Hepatocyte (in vitro differentiated cells): ENCODE results near the gene IGBP1. TPM values are rescaled to one million over a fixed set of nuclear protein-coding genes. Genes with fewer than 3 reads are reported as not detected.

Experiments
- DNase-seq: peaks from one replicate; pipeline ENCODE4 v3.0.0-alpha.2; 2016; ENCODE audit warnings: low spot score
- H2AFZ ChIP-seq: fragments of 200-600 bp; sonication (generic); 2 replicates; pipeline ENCODE4 v1.6.0; 2016; ENCODE audit warnings: antibody characterized with exemption, mild to moderate bottlenecking
- H3K27ac ChIP-seq: fragments of 200-600 bp; sonication (generic); 2 replicates; pipeline ENCODE4 v1.5.1; 2016; ENCODE audit warnings: mild to moderate bottlenecking
- H3K27me3 ChIP-seq: fragments of 200-600 bp; sonication (generic); 2 replicates; pipeline ENCODE4 v1.6.1; 2016
- H3K36me3 ChIP-seq: fragments of 200-600 bp; sonication (generic); replicated peaks from 2 replicates; pipeline ENCODE4 v1.5.1; 2016; ENCODE audit warnings: low read depth; ENCODE audit not compliant: insufficient read depth
- H3K4me1 ChIP-seq: fragments of 200-600 bp; sonication (generic); 2 replicates; pipeline ENCODE4 v1.5.1; 2016; ENCODE audit warnings: mild to moderate bottlenecking, moderate library complexity; ENCODE audit not compliant: insufficient read depth
- H3K4me2 ChIP-seq: fragments of 200-600 bp; sonication (generic); 2 replicates; pipeline ENCODE4 v1.6.0; 2016
- H3K4me3 ChIP-seq: fragments of 200-600 bp; sonication (generic); 2 replicates; pipeline ENCODE4 v1.5.1; 2016; ENCODE audit warnings: mild to moderate bottlenecking
- H3K79me2 ChIP-seq: fragments of 200-600 bp; sonication (generic); 2 replicates; pipeline ENCODE4 v1.6.0; 2017; ENCODE audit warnings: mild to moderate bottlenecking
- H3K9me2 ChIP-seq: fragments of 200-600 bp; sonication (generic); replicated peaks from 2 replicates; pipeline ENCODE4 v1.6.0; 2017; ENCODE audit warnings: mild to moderate bottlenecking; ENCODE audit not compliant: insufficient read depth
- H3K9me3 ChIP-seq: fragments of 200-600 bp; sonication (generic); 2 replicates; pipeline ENCODE4 v1.5.1; 2016; ENCODE audit warnings: low read depth, mild to moderate bottlenecking
- H4K20me1 ChIP-seq: fragments of 200-600 bp; sonication (generic); 2 replicates; pipeline ENCODE4 v1.6.0; 2016; ENCODE audit warnings: mild to moderate bottlenecking; ENCODE audit not compliant: insufficient read depth, poor library complexity, severe bottlenecking
- CTCF ChIP-seq: fragments of 200-600 bp; sonication (generic); IDR thresholded peaks from 2 replicates; pipeline ENCODE4 v1.5.1; 2016; ENCODE audit warnings: antibody characterized with exemption, mild to moderate bottlenecking; ENCODE audit not compliant: poor library complexity
- EZH2 ChIP-seq: fragments of 200-600 bp; sonication (generic); IDR thresholded peaks from 2 replicates; pipeline ENCODE4 v1.6.1; 2016; ENCODE audit warnings: antibody characterized with exemption, mild to moderate bottlenecking, borderline replicate concordance
- EZH2phosphoT487 ChIP-seq: fragments of 200-600 bp; sonication (generic); IDR thresholded peaks from one replicate; pipeline ENCODE4 v1.6.1; 2018; ENCODE audit warnings: antibody characterized with exemption, mild to moderate bottlenecking, low read depth, moderate library complexity; ENCODE audit not compliant: unreplicated experiment, severe bottlenecking
- WGBS: methylation state at CpG from one replicate; pipeline ENCODE4 v1.1.6; 2016; ENCODE audit warnings: low lambda C conversion rate; ENCODE audit errors: missing lambda C conversion rate; 5-methylcytosine and 5-hydroxymethylcytosine counted together
- polyA plus RNA-seq: library from polyadenylated mRNA; unstranded; fragments of >200 nt; fragmentation: Nextera tagmentation; extraction: Ambion mirVana; gene quantifications from 2 replicates; pipeline ENCODE4 v1.2.1, GENCODE V29; 2016
- total RNA-seq: library from RNA; depleted of rRNA; stranded (reverse); fragments of >200 nt; gene quantifications from 2 replicates; pipeline ENCODE4 v1.2.3, GENCODE V29; 2014

Gene IGBP1
- total and polyA plus RNA-seq, 2 experiments from 2014 or later: 26.8 to 61.6 TPM

- no peak for TF ChIP-seq CTCF
- TF ChIP-seq EZH2: no peak
- no peak for TF ChIP-seq EZH2phosphoT487
- H3K4me3 ChIP-seq: peak overlapping the region; percentile 54
These were observed 357 bp upstream of the IGBP1 start for GRCh38 chrX:70132877-70133302.

GRCh38 chrX:70134116-70134477, 850 bp downstream of the IGBP1 start:
- WGBS: 53% methylated on average over 12 of the region's 12 CpGs
- peak; percentile 32 for DNase-seq
- Histone ChIP-seq H3K9me3 (no peaks in the 10 kb centered on the region), H3K27ac (peak overlapping the region; percentile 93), H2AFZ (peak overlapping the region; percentile 77), H3K27me3 (no peaks in the 10 kb centered on the region), H3K9me2 (no peaks in the 10 kb centered on the region), H4K20me1 (no peaks in the 10 kb centered on the region), H3K36me3 (no peaks in the 10 kb centered on the region), H3K4me1 (peaks cover 6% of the 10 kb centered on the region), H3K79me2 (peaks cover 15% of the 10 kb centered on the region), H3K4me3 (peak overlapping the region; percentile 22), H3K4me2 (peak overlapping the region; percentile 80)
- no peak for TF ChIP-seq EZH2
- TF ChIP-seq CTCF: no peak
- no peak for TF ChIP-seq EZH2phosphoT487

More at GRCh38 chrX:70132877-70133302, 357 bp upstream of the IGBP1 start:
- Histone ChIP-seq H3K9me3 (no peaks in the 10 kb centered on the region), H3K4me1 (peaks cover 6% of the 10 kb centered on the region), H4K20me1 (no peaks in the 10 kb centered on the region), H2AFZ (peak overlapping the region; percentile 93), H3K27ac (peak overlapping the region; percentile 27), H3K27me3 (no peaks in the 10 kb centered on the region), H3K79me2 (peaks cover 15% of the 10 kb centered on the region), H3K36me3 (no peaks in the 10 kb centered on the region), H3K4me2 (peak overlapping the region; percentile 77), H3K9me2 (no peaks in the 10 kb centered on the region)
- 35% methylated on average over 8 of the region's 8 CpGs for WGBS
- DNase-seq: no peak

DNA sequence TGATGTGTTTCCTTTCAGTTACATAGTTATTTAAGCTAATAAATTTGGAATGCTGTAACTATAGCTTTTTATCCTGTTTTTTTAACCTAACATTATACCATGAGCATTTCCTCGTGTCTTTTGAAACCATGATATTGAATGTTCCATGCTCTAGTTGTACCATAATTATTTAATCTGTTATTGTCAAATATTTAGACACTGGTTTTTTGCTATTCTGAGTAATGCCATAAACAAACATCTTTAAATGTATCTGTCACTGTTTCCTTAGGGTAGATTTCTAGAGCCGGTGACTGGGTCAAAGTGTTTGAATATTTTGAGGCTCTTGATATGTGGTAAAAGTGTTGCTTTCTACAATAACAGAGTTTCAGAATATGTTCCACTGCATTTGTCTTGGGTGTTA, 5.4 kb downstream of the IGBP1 start:
- DNase-seq: no peak
- H3K27me3 ChIP-seq: no peaks in the 10 kb centered on the region

More for the DNA sequence above, 5.4 kb downstream of the IGBP1 start:
- peaks cover 6% of the 10 kb centered on the region for H3K4me1 ChIP-seq
- no peak overlapping the region for H3K4me2 ChIP-seq
- H3K9me3 ChIP-seq: no peaks in the 10 kb centered on the region
- H2AFZ ChIP-seq: no peak overlapping the region
- TF ChIP-seq EZH2phosphoT487 (no peak), CTCF (no peak), EZH2 (no peak)
- 89% methylated on average over 2 of the region's 2 CpGs for WGBS
- H3K9me2 ChIP-seq: no peaks in the 10 kb centered on the region
- H3K4me3 ChIP-seq: no peak overlapping the region
- no peak overlapping the region for H3K27ac ChIP-seq
- H4K20me1 ChIP-seq: no peaks in the 10 kb centered on the region
- H3K36me3 ChIP-seq: no peaks in the 10 kb centered on the region
- peaks cover 15% of the 10 kb centered on the region for H3K79me2 ChIP-seq
